WTC11 (cell line): Measurements from ENCODE around the gene C9.

Source experiments
- ATF6 ChIP-seq: sonication (generic); formaldehyde crosslinking; IDR thresholded peaks from 2 replicates; pipeline ENCODE4 v1.8.1; 2023; ENCODE audit warnings: mild to moderate bottlenecking, missing genetic modification reagents
- CTCF ChIP-seq: fragments of 200-600 bp; IDR thresholded peaks from 2 replicates; pipeline ENCODE4 v1.8.0; 2022; ENCODE audit warnings: antibody characterized with exemption
- E2F1 ChIP-seq: sonication (generic); formaldehyde crosslinking; IDR thresholded peaks from 2 replicates; pipeline ENCODE4 v1.8.0; 2022; ENCODE audit warnings: mild to moderate bottlenecking, missing genetic modification reagents
- FOXK1 ChIP-seq: sonication (generic); formaldehyde crosslinking; IDR thresholded peaks from 2 replicates; pipeline ENCODE4 v1.8.0; 2022; ENCODE audit warnings: mild to moderate bottlenecking, moderate library complexity, missing genetic modification reagents
- JUN ChIP-seq: sonication (generic); formaldehyde crosslinking; IDR thresholded peaks from 2 replicates; pipeline ENCODE4 v1.8.0; 2023; ENCODE audit warnings: mild to moderate bottlenecking, missing genetic modification reagents
- MAX ChIP-seq: sonication (generic); formaldehyde crosslinking; IDR thresholded peaks from 2 replicates; pipeline ENCODE4 v1.8.0; 2022; ENCODE audit warnings: mild to moderate bottlenecking, missing genetic modification reagents
- MYBL2 ChIP-seq: sonication (generic); formaldehyde crosslinking; IDR thresholded peaks from 2 replicates; pipeline ENCODE4 v1.8.1; 2023; ENCODE audit warnings: mild to moderate bottlenecking, moderate library complexity, missing genetic modification reagents
- ZNF121 ChIP-seq: sonication (generic); formaldehyde crosslinking; IDR thresholded peaks from 2 replicates; pipeline ENCODE4 v1.8.0; 2023; ENCODE audit warnings: missing genetic modification reagents

GRCh38 chr5:39301406-39301805, 62.9 kb downstream of the C9 start:
- TF ChIP-seq FOXK1 (CRISPR knock-in tag), result no peak
- TF ChIP-seq ZNF121 (CRISPR knock-in tag), result no peak
- TF ChIP-seq E2F1 (CRISPR knock-in tag), result no peak
- TF ChIP-seq ATF6, result no peak
- TF ChIP-seq CTCF, result no peak
- no peak for TF ChIP-seq MYBL2 (CRISPR knock-in tag)
- TF ChIP-seq MAX (CRISPR knock-in tag), result no peak
- TF ChIP-seq JUN (CRISPR knock-in tag), result no peak
